KOPT-K1 (cell line): Measurements from ENCODE around the gene GRM7.

Experiments used
- H3K27ac ChIP-seq: fragments of 200-600 bp; sonication (generic); 2 replicates; pipeline ENCODE4 v1.5.1; 2016; ENCODE audit warnings: antibody characterized with exemption, mild to moderate bottlenecking, low read depth, low read length; ENCODE audit not compliant: poor library complexity, severe bottlenecking
- H3K36me3 ChIP-seq: fragments of 200-600 bp; sonication (generic); 2 replicates; pipeline ENCODE4 v1.5.1; 2017; ENCODE audit warnings: antibody characterized with exemption, mild to moderate bottlenecking, low read length, moderate library complexity; ENCODE audit not compliant: insufficient read depth
- H3K9me3 ChIP-seq: fragments of 200-600 bp; sonication (generic); 2 replicates; pipeline ENCODE4 v1.5.1; 2017; ENCODE audit warnings: antibody characterized with exemption, low read length, mild to moderate bottlenecking; ENCODE audit not compliant: insufficient read depth, poor library complexity, severe bottlenecking

GRM7 gene

GRCh38 chr3:7207125-7207524 is 346.2 kb downstream of the GRM7 start:
- H3K36me3 ChIP-seq, result no peaks in the 10 kb centered on the region
- no peaks in the 10 kb centered on the region for H3K9me3 ChIP-seq
- no peak overlapping the region for H3K27ac ChIP-seq

GRCh38 chr3:7207928-7208327 is 347.0 kb downstream of the GRM7 start:
- Histone ChIP-seq H3K9me3 (no peaks in the 10 kb centered on the region), H3K27ac (no peak overlapping the region), H3K36me3 (no peaks in the 10 kb centered on the region)

- Histone ChIP-seq H3K36me3 (no peaks in the 10 kb centered on the region), H3K27ac (no peak overlapping the region), H3K9me3 (no peaks in the 10 kb centered on the region)
Observed at GRCh38 chr3:7209098-7209497, 348.2 kb downstream of the GRM7 start.

- Histone ChIP-seq H3K36me3 (no peaks in the 10 kb centered on the region), H3K9me3 (no peaks in the 10 kb centered on the region), H3K27ac (no peak overlapping the region)
Observed at GRCh38 chr3:7211740-7212139, 350.8 kb downstream of the GRM7 start.

- Histone ChIP-seq H3K27ac (no peak overlapping the region), H3K36me3 (no peaks in the 10 kb centered on the region), H3K9me3 (no peaks in the 10 kb centered on the region)
Observed at GRCh38 chr3:7215706-7216105, 354.8 kb downstream of the GRM7 start.

- H3K27ac ChIP-seq, result no peak overlapping the region
- no peaks in the 10 kb centered on the region for H3K36me3 ChIP-seq
- H3K9me3 ChIP-seq, result no peaks in the 10 kb centered on the region
Observed at GRCh38 chr3:7226393-7226792, 365.5 kb downstream of the GRM7 start.

- Histone ChIP-seq H3K27ac (no peak overlapping the region), H3K36me3 (no peaks in the 10 kb centered on the region), H3K9me3 (no peaks in the 10 kb centered on the region)
Observed at GRCh38 chr3:7238565-7239295, 377.8 kb downstream of the GRM7 start.

GRCh38 chr3:7241584-7242302 is 380.8 kb downstream of the GRM7 start:
- Histone ChIP-seq H3K9me3 (no peaks in the 10 kb centered on the region), H3K36me3 (no peaks in the 10 kb centered on the region), H3K27ac (no peak overlapping the region)

GRCh38 chr3:7242303-7242635 is 381.4 kb downstream of the GRM7 start:
- Histone ChIP-seq H3K9me3 (no peaks in the 10 kb centered on the region), H3K27ac (no peak overlapping the region), H3K36me3 (no peaks in the 10 kb centered on the region)

- H3K36me3 ChIP-seq, result no peaks in the 10 kb centered on the region
- H3K27ac ChIP-seq, result no peak overlapping the region
- no peaks in the 10 kb centered on the region for H3K9me3 ChIP-seq
Observed at GRCh38 chr3:7249493-7250076, 388.7 kb downstream of the GRM7 start.

- Histone ChIP-seq H3K9me3 (no peaks in the 10 kb centered on the region), H3K36me3 (no peaks in the 10 kb centered on the region), H3K27ac (no peak overlapping the region)
Observed at GRCh38 chr3:7254251-7254650, 393.3 kb downstream of the GRM7 start.

- no peak overlapping the region for H3K27ac ChIP-seq
- H3K36me3 ChIP-seq, result no peaks in the 10 kb centered on the region
- H3K9me3 ChIP-seq, result no peaks in the 10 kb centered on the region
Observed at GRCh38 chr3:7260975-7261374, 400.1 kb downstream of the GRM7 start.

GRCh38 chr3:7263347-7264195 is 402.7 kb downstream of the GRM7 start:
- Histone ChIP-seq H3K36me3 (no peaks in the 10 kb centered on the region), H3K27ac (no peak overlapping the region), H3K9me3 (no peaks in the 10 kb centered on the region)

- no peaks in the 10 kb centered on the region for H3K9me3 ChIP-seq
- no peak overlapping the region for H3K27ac ChIP-seq
- H3K36me3 ChIP-seq, result no peaks in the 10 kb centered on the region
Observed at GRCh38 chr3:7264196-7264526, 403.2 kb downstream of the GRM7 start.

- Histone ChIP-seq H3K36me3 (no peaks in the 10 kb centered on the region), H3K9me3 (no peaks in the 10 kb centered on the region), H3K27ac (no peak overlapping the region)
Observed at GRCh38 chr3:7265736-7266135, 404.8 kb downstream of the GRM7 start.
